ENCODE results near the gene NUSAP1. TPM values are rescaled to one million over a fixed set of nuclear protein-coding genes. Genes with fewer than 3 reads are reported as not detected.
"Not testable (repeated sequence)": the region's sequence is repeated elsewhere in the genome, so short reads cannot be mapped to it uniquely, and the experiment has no call there.

NUSAP1 gene
- total RNA-seq, 1 donor from 2014 or later = 6.6 TPM

DNA sequence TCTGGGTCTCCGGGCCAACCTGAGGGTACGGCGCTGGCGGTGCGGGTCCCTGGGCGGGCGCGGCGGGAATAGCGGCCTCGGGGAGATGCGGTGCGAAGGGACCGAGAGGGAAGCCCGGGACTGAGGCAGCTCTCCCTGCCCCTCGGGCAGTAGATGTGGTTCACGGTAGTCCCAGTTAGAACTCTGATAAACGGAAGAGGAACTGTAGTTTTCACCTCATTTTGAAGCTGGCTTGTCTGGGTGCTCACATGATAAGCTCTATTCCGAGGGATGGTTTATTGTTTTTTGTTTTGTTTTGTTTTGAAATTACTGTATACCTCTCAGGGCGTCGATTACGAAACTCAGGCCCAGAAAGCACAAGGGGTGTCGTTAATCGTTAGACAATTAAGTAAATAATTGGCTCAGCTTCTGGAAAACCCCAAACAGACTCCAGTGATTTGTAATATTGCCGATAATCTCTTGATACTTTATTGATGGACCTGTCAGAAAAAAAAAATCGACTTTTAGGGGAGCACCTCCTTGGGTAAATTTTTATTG is 413 bp downstream of the NUSAP1 start:
- DNase-seq (ENCODE audit: low read depth) = no peak

- DNase-seq (ENCODE audit: low read depth) = peak; percentile 8
Observed at GRCh38 chr15:41334293-41335120, 1.8 kb downstream of the NUSAP1 start.

GRCh38 chr15:41336549-41336948 is 3.9 kb downstream of the NUSAP1 start:
- no peak for DNase-seq (ENCODE audit: low read depth)

DNA sequence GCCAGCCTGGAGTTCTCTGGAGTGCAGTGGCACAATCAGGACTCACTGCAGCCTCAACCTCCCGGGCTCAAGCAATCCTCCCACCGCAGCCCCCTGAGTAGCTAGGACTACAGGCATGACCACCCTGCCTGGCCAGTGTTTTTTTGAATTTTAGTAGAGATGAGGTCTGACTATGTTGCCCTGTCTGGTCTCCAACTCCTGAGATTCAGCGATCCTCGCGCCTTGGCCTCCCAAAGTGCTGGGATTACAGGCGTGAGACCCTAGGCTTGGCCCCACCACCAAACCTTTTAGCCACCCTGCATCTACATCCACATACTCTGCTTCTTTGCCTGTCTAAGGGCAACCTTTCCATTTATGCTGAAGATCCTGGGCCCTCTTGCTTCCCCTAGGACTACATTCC is 4.4 kb downstream of the NUSAP1 start:
- no peak for DNase-seq (ENCODE audit: low read depth)

DNA sequence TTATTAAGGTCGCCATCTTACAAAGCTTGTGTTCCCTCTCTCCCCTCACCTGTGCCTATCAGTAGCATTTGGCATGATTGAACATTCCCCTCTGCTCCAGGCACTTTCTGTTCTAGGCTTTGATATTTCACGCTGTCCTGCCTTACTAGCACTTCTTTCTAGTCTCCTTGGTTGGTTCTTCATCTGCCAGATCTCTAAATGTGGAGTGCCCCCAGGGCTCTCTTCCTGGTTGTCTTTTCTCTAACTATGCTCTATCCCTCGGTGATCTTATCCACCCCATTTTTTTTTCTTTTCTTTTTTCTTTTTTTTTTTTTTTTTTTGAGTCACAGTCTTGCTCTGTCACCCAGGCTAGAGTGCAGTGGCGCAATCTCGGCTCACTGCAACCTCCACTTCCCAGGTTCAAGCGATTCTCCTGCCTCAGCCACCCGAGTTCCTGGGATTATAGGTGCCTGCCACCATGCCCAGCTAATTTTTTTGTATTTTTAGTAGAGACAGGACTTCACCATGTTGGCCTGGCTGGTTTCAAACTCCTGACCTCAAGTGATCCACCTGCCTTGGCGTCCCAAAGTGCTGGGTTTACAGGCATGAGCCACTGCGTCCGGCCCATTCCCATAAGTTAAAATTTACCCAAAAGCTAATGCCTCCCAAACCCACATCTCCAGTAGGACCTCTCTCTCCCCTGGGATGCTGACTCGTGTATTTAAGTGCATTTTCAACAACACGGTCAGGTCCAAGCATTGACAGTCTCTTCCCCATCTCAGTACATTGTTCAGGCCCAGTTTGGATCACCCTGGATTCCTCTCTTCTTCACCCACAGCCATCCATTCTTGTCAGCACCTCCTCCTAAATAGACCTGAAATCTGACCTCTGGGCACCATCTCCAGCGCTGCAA is 5.2 kb downstream of the NUSAP1 start:
- DNase-seq (ENCODE audit: low read depth) = no peak

DNA sequence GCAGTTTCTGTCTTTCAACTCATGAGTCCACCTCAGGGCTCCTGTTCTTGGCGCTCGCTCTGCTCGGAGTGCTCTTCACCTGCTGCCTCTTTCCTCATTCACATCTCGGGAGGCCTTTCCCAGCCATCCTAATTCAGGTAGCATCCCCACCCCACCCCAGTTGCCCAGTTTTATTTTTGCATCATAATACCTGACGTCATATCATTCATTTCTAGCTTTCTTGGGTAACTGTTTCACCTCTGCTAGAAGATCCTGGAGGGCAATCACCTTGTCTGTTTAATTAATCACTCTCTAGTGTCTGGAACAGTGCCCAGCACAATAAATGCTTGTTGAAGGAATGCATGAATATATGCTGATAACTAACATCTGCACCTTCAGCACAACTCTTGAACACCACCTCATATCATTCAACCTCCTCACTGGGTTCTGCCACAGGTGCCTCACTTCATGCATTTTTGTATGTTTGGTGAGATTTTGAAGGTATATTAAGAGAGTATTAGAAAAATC is 7.6 kb downstream of the NUSAP1 start:
- no peak for DNase-seq (ENCODE audit: low read depth)

- DNase-seq (ENCODE audit: low read depth) = no peak
Observed at GRCh38 chr15:41341519-41341918, 8.8 kb downstream of the NUSAP1 start.

DNA sequence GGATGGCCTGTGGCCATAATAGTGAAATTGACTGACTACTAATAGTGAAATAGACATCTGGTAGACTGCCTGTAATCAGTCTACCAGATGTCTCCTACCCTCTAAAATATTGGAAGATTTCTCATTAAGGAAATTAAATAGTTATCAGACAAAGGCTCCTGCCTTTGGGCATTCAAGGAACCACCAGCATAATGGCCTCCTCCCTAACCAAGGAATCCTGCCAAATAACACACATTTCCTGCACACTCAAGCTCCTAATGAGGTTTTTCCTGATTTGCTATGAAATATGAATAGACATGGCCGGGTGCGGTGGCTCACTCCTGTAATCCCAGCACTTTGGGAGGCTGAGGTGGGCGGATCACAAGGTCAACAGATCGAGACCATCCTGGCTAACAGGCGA is 14.6 kb downstream of the NUSAP1 start:
- DNase-seq (ENCODE audit: low read depth) = no peak

GRCh38 chr15:41350057-41350717 is 17.5 kb downstream of the NUSAP1 start:
- DNase-seq (ENCODE audit: low read depth) = no peak

DNA sequence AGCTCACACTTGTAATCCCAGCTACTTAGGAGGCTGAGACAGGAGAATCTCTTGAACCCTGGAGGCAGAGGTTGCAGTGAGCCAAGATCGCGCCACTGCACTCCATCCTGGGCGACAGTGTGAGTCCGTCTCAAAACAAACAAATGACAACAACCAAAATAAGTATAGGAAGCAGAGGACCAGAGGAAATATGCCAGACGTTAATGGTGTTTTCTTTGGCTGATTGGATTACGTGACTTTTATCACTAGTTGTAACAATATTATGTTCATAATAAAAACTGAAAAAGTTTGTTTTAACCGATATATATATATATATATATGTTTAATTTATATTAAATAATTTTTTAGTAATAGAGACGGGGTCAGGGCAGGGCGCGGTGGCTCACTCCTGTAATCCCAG is 21.7 kb downstream of the NUSAP1 start:
- no peak for DNase-seq (ENCODE audit: low read depth)

DNA sequence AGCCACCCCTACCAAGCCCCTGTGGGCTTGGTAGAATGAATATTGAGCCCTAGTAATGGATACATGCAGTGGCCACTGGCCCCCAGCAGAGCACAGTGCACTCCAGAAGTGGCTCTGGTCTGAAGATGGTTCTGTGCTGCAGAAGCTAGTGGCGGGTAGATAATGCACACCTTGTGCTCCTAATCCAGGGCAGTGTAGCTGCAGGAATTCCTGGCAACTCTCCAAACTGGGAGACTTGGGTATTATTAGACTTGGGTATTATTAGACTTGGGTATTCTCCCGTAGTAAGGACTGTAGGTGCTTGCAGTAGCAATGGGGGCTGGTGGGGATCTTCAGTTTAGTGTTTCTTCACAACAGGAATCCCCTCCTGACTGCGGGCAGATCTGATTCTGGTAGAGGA is 34.7 kb downstream of the NUSAP1 start:
- peak; percentile 13 for DNase-seq (ENCODE audit: low read depth)

GRCh38 chr15:41377978-41378377 is 45.3 kb downstream of the NUSAP1 start:
- DNase-seq (ENCODE audit: low read depth) = no peak

DNA sequence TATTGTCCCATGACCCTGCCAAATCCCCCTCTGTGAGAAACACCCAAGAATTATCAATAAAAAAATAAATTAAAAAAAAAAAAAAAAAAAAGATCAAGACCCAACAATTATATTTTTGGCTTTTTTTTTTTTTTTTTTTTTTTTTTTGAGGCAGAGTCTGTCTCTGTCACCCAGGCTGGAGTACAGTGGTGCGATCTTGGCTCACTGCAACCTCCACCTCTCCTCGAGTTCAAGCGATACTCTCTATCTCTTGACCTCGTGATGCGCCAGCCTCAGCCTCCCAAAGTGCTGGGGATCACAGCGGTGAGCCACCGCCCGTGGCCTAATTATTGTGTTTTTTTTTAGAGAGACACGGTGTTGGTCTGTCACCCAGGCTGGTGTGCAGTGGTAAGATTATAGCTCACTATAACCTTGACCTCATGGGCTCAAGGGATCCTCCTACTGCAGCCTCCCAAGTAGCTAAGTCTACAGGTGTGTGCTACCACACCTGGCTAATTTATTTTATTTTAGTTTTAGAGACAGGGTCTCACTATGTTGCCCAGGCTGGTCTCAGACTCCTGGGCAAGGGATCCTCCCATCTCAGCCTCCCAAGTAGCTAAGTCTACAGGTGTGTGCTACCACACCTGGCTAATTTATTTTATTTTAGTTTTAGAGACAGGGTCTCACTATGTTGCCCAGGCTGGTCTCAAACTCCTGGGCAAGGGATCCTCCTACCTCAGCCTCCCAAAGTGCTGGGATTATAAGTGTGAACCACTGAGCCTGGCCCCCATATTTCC is 51.5 kb downstream of the NUSAP1 start:
- DNase-seq (ENCODE audit: low read depth) = not testable (repeated sequence)

GRCh38 chr15:41387646-41388045 is 55.0 kb downstream of the NUSAP1 start:
- no peak for DNase-seq (ENCODE audit: low read depth)

DNA sequence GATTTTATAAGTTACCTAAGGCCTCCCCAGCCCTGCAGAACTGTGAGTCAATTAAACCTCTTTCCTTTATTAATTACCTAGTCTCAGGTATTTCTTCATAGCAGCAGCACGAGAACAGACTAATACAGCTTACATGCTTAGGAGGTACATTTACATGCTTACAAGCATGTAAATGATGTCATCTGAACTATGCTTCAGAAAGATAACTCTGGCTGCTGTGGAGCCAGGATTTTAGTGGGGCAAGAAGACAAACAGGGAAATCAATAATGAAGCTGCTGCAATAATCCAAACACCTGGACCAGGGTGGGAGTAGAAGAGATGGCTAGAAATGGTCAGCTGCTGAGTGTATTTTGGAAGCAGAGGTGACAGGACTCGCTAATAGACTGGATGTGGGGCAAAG is 60.0 kb downstream of the NUSAP1 start:
- no peak for DNase-seq (ENCODE audit: low read depth)

DNA sequence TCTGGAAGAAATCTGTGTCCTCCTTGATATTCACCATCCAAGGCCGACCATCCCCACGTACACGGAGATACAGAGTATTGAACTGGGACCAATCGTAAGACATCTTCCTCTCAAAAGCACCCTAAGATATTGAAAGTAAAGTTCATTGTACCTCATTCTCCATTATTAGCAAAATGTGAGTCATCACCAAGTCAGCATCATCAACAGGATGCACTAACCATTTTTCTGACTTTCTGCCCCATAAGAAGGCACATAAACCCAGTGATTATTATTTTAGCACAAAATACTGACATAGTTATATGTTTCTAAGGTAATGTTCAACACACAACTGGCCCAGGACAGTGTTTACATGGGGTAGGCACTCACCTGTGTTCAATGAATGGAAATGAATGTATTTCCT is 62.2 kb downstream of the NUSAP1 start:
- DNase-seq (ENCODE audit: low read depth) = no peak

GRCh38 chr15:41396111-41396510 is 63.4 kb downstream of the NUSAP1 start:
- no peak for DNase-seq (ENCODE audit: low read depth)

GRCh38 chr15:41401904-41402267 is 69.2 kb downstream of the NUSAP1 start:
- DNase-seq (ENCODE audit: low read depth) = no peak

DNA sequence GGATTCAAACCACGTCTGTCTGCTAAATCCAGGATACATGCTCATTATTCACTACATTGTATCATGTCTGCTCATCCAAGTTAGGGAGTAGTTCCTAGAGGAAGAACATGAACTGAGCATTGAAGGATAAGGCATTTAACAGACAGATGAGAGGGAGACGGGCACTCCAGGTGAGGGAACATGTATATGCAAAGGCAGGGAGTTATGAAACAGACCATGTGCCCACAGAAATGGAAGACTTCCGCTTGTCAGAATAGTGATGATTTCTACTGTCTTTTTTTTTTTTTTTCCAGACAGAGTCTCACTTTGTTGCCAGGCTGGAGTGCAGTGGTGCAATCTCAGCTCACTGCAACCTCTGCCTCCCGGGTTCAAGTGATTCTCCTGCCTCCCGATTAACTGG is 74.7 kb downstream of the NUSAP1 start:
- DNase-seq (ENCODE audit: low read depth) = no peak

DNA sequence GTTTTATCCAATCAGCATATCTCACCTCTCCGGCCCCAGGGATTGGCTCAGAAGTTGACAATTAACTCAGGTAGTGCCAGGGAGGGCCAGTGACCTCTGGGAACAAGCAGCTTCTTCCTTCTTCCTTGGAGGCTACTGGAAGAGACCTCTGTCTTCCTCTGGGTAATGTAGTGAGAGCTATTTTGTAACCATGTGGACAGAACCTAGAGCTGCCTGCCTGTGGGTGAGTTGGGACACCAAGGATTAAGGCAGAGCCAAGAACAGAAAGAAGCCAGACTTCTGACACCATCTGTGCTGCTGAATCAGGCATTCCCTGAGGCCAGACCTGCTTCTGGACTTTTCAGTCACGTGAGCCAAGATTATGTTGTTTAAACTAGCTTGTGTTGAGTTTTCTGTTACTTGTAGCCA is 75.6 kb downstream of the NUSAP1 start:
- peak; percentile 85 for DNase-seq (ENCODE audit: low read depth)

GRCh38 chr15:41411031-41411430 is 78.3 kb downstream of the NUSAP1 start:
- peak; percentile 15 for DNase-seq (ENCODE audit: low read depth)

Measured in myocyte (in vitro differentiated cells).